Loucy (cell line): ENCODE measurements around the gene UNC45B.
A peak's percentile ranks its signal among the peaks of the same experiment; 100 is the strongest.

ENCODE experiments used
- EZH2phosphoT487 ChIP-seq: fragments of 200-600 bp; IDR thresholded peaks from 2 replicates; pipeline ENCODE4 v1.6.1; 2018; ENCODE audit warnings: antibody characterized with exemption, mild to moderate bottlenecking, moderate library complexity, borderline replicate concordance
- TF ChIP-seq, protein P1 (sequence below): fragments of 200-600 bp; sonication (generic); conservative IDR thresholded peaks from 2 replicates; pipeline ENCODE4 v1.5.1; 2014; ENCODE audit warnings: mild to moderate bottlenecking, antibody characterized with exemption, low read length

DNA sequence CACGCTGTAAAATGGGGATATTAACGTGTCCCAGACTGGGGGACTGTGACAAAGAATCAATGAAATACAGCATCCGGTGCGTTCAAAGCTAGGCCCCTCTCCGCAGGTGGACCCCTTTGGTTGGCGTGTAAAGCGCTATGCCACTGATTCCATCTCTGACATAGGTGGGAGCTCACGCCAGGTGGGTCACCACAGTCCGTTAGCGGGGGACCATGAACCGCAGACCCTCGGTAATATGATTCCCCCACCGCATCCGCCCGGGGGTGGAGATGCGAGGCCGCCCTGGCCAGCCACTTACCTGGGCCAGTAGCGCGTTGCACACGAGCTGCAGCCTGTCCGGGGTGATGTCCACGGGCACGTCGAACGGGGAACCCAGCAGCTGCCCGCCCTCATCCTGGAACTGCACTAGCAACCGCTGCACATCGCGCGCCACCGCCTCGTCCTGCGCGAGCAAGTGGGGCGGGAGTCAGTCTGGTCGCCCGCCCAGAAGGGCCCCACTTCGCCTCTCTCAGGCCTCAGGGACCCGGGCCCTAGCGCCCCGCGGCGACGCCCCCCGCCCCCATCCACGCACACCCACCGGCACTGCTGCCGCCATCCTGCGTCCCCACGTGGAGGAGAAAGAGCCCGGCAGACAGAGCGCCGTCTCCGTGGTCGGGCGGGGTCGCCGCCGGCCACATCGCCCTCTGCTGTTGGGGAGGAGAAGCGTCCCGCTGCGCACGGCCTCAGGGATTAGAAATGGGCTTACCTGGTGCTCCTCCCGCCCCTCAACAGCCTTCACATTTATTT, 5.7 kb upstream of the UNC45B start, which contains the start of gene NLE1:
- no peak for TF ChIP-seq EZH2phosphoT487
- TF ChIP-seq, protein P1, sequence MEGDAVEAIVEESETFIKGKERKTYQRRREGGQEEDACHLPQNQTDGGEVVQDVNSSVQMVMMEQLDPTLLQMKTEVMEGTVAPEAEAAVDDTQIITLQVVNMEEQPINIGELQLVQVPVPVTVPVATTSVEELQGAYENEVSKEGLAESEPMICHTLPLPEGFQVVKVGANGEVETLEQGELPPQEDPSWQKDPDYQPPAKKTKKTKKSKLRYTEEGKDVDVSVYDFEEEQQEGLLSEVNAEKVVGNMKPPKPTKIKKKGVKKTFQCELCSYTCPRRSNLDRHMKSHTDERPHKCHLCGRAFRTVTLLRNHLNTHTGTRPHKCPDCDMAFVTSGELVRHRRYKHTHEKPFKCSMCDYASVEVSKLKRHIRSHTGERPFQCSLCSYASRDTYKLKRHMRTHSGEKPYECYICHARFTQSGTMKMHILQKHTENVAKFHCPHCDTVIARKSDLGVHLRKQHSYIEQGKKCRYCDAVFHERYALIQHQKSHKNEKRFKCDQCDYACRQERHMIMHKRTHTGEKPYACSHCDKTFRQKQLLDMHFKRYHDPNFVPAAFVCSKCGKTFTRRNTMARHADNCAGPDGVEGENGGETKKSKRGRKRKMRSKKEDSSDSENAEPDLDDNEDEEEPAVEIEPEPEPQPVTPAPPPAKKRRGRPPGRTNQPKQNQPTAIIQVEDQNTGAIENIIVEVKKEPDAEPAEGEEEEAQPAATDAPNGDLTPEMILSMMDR: peak; percentile 74
